GM12873 (cell line): ENCODE data around the gene GIGYF1.

Source experiments
- TF ChIP-seq, protein P1 (sequence below): IDR thresholded peaks from 2 replicates; pipeline ENCODE4 v1.5.1; 2012; ENCODE audit warnings: low read depth, mild to moderate bottlenecking, moderate library complexity, low read length, control low read depth; ENCODE audit not compliant: insufficient read depth; ENCODE audit errors: missing control alignments

Gene GIGYF1

GRCh38 chr7:100680576-100681271, 13.3 kb downstream of the GIGYF1 start:
- TF ChIP-seq, protein P1, sequence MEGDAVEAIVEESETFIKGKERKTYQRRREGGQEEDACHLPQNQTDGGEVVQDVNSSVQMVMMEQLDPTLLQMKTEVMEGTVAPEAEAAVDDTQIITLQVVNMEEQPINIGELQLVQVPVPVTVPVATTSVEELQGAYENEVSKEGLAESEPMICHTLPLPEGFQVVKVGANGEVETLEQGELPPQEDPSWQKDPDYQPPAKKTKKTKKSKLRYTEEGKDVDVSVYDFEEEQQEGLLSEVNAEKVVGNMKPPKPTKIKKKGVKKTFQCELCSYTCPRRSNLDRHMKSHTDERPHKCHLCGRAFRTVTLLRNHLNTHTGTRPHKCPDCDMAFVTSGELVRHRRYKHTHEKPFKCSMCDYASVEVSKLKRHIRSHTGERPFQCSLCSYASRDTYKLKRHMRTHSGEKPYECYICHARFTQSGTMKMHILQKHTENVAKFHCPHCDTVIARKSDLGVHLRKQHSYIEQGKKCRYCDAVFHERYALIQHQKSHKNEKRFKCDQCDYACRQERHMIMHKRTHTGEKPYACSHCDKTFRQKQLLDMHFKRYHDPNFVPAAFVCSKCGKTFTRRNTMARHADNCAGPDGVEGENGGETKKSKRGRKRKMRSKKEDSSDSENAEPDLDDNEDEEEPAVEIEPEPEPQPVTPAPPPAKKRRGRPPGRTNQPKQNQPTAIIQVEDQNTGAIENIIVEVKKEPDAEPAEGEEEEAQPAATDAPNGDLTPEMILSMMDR: no peak

DNA sequence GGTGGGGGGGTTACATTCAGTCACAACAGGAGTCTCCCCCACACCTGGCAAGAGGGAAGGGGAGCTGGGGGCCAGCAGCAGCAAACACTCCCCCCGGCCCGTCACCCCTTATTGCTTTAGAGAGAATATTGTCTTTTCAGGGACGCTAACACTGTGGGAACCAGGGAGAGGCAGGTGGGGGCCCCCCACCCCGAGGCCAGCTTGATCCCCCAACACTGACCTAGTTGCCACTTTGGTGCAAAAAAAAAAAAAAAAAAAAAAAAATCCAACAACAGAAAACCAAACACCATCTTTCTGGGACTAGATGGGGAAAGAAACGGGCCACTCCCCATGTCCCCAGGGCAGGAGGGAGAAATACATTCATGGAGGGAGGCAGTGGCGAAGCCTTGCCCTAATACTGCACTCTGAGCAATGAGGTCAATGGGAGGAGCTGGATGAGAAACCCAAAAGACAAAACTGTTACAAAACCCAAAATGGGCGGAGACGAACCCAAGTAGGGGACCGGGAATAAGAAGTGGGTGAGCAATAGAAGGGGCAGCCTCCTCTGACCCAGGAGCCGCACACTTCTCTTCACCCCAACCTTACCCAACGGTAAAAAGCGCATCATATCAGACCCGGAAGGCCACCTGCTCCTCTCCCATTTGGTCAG, 14.0 kb downstream of the GIGYF1 start:
- TF ChIP-seq, protein P1: no peak

- TF ChIP-seq, protein P1: no peak
Observed at GRCh38 chr7:100679129-100679926, 14.7 kb downstream of the GIGYF1 start.

- TF ChIP-seq, protein P1: no peak
Observed at GRCh38 chr7:100678291-100678984, 15.6 kb downstream of the GIGYF1 start.

GRCh38 chr7:100677308-100678267, 16.5 kb downstream of the GIGYF1 start:
- TF ChIP-seq, protein P1: no peak

DNA sequence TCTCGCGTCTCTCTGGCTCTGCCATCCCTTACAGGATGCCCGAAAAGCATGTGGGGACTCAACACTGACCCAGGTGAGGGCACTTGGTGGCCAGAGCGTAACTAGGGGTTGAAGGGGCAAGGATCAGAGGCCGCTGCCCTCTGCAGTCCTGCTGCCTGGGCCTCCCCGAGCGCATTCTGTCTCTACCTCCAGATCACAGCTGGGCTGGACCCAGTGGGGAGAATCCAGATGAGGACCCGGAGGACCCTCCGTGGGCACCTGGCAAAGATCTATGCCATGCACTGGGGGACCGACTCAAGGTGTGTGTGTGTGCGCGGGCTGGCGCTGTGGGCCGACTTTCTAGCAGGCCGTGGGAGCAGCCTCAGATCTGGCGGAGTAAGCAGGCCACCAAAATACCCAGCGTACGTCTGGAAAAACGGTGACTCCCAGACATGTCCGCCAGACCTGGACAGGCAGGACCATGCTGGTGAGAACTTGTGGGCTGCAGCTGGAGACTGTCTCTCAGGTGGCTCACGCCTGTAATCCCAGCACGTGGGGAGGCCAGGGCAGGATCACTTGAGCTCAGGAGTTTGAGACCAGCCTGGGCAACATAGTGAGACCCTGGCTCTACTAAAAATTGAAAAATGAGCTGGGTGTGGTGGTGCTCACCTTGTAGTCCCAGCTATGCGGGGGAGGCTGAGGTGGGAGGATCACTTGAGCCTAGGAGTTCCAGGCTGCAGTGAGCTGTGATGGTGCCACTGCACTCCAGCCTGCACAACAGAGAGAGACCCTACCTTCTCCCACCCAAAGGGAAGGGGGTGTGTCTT, 17.3 kb downstream of the GIGYF1 start:
- TF ChIP-seq, protein P1: no peak
